Measurements from ENCODE around the gene DMRT1. TPM values are rescaled to one million over a fixed set of nuclear protein-coding genes. Genes with fewer than 3 reads are reported as not detected.

DMRT1 gene
- total and polyA plus RNA-seq, 9 of the 15 experiments (the other 6 are each of a cell fraction or from before 2014, with no cell fraction given), result not detected

- H3K36me3 ChIP-seq (ENCODE audit: control insufficient read depth, insufficient read depth, low read length), result no peaks in the 10 kb centered on the region
- H3K9ac ChIP-seq (ENCODE audit: insufficient read depth in 1 of 2, low read depth in 2 of 2, low read length in 2 of 2), result no peak overlapping the region
- ChIA-PET CTCF (ENCODE audit: low intra/inter-chr PET ratio) (no interaction called here), POLR2A (no interaction called here)
- no peak overlapping the region for H3K4me3 ChIP-seq
- H3K4me1 ChIP-seq (replicated peaks in 1 of 2; ENCODE audit: control insufficient read depth in 2 of 2, insufficient read depth in 2 of 2, low read length in 2 of 2), result no peaks in the 10 kb centered on the region
- no peak overlapping the region for H3K27ac ChIP-seq (ENCODE audit: extremely low read depth, low read depth, low read length)
- H3K4me2 ChIP-seq (ENCODE audit: insufficient read depth, low read length), result no peak overlapping the region
- ATAC-seq, result no peak
- in situ Hi-C loops (cut with MboI) (no loop called here), intact Hi-C loops (cut with micrococcal nuclease) (no loop called here)
- no TSS peak for BruUV-seq (replicated peaks)
- H3K9me3 ChIP-seq (replicated peaks; ENCODE audit: control insufficient read depth, insufficient read depth, low read depth, low read length), result no peaks in the 10 kb centered on the region
- H2AFZ ChIP-seq (ENCODE audit: low read depth, low read length), result no peak overlapping the region
- H3K79me2 ChIP-seq (ENCODE audit: control insufficient read depth, insufficient read depth, low read length), result no peaks in the 10 kb centered on the region
- 0% methylated on average over 3 of the region's 3 CpGs for WGBS (ENCODE audit: insufficient coverage, low coverage, missing lambda C conversion rate)
- H3K9me1 ChIP-seq (ENCODE audit: control insufficient read depth, insufficient read depth, low read length), result no peaks in the 10 kb centered on the region
- H3K27me3 ChIP-seq (ENCODE audit: control insufficient read depth in 2 of 2, insufficient read depth in 2 of 2, low read length in 2 of 2), result no peaks in the 10 kb centered on the region; a peak in 1 of 5 replicates
- no peak for DNase-seq (ENCODE audit: extremely low read depth in 1 of 4, low spot score in 3 of 4)
- no peak for TF ChIP-seq NCOA6 (IDR thresholded peaks at IDR 0.05)
- no peak for TF ChIP-seq ZKSCAN1 (IDR thresholded peaks at IDR 0.05; ENCODE audit: low read depth, low read length)
- no peak for TF ChIP-seq NFIX (CRISPR knock-in tag; IDR thresholded peaks at IDR 0.05; ENCODE audit: low read depth)
- no peaks in the 10 kb centered on the region for H4K20me1 ChIP-seq (replicated peaks; ENCODE audit: control insufficient read depth, insufficient read depth, low read length)
- no peak for FAIRE-seq
These were observed 36.3 kb upstream of the DMRT1 start for GRCh38 chr9:805151-805550.

- H3K79me2 ChIP-seq (ENCODE audit: control insufficient read depth, insufficient read depth, low read length), result no peaks in the 10 kb centered on the region
- no peaks in the 10 kb centered on the region for H3K36me3 ChIP-seq (ENCODE audit: control insufficient read depth, insufficient read depth, low read length)
- no peaks in the 10 kb centered on the region for H3K4me1 ChIP-seq (replicated peaks in 1 of 2; ENCODE audit: control insufficient read depth in 2 of 2, insufficient read depth in 2 of 2, low read length in 2 of 2)
- no peak overlapping the region for H3K4me2 ChIP-seq (ENCODE audit: insufficient read depth, low read length)
- BruUV-seq (replicated peaks), result no TSS peak
- in situ Hi-C loops (cut with MboI) (no loop called here), intact Hi-C loops (cut with micrococcal nuclease) (loop anchor here (2.0 kb wide), 1 partner anchor 194 kb away; no protein-coding TSS in a partner anchor)
- no peak overlapping the region for H3K4me3 ChIP-seq
- H2AFZ ChIP-seq (ENCODE audit: low read depth, low read length), result no peak overlapping the region
- no peaks in the 10 kb centered on the region for H4K20me1 ChIP-seq (replicated peaks; ENCODE audit: control insufficient read depth, insufficient read depth, low read length)
- no peak overlapping the region for H3K27ac ChIP-seq (ENCODE audit: extremely low read depth, low read depth, low read length)
- no peak for FAIRE-seq
- no peak overlapping the region for H3K9ac ChIP-seq (ENCODE audit: insufficient read depth in 1 of 2, low read depth in 2 of 2, low read length in 2 of 2)
- no peaks in the 10 kb centered on the region for H3K9me3 ChIP-seq (replicated peaks; ENCODE audit: control insufficient read depth, insufficient read depth, low read depth, low read length)
- ChIA-PET CTCF (ENCODE audit: low intra/inter-chr PET ratio) (interaction anchor here (1.3 kb wide), 1 partner anchor 193 kb away, joined by 3 read pairs; no protein-coding TSS in a partner anchor), POLR2A (interaction anchor here (0.6 kb wide), 1 partner anchor 89 kb away, joined by 3 read pairs; no protein-coding TSS in a partner anchor)
- ATAC-seq, result peak; percentile 60
- no peaks in the 10 kb centered on the region; a peak in 1 of 5 replicates for H3K27me3 ChIP-seq (ENCODE audit: control insufficient read depth in 2 of 2, insufficient read depth in 2 of 2, low read length in 2 of 2)
- WGBS (ENCODE audit: insufficient coverage, low coverage, missing lambda C conversion rate), result 0% methylated on average over 6 of the region's 8 CpGs
- DNase-seq (ENCODE audit: extremely low read depth in 1 of 4, low spot score in 3 of 4), result peak in 2 of 4 experiments; percentile 9 to 18
- no peaks in the 10 kb centered on the region for H3K9me1 ChIP-seq (ENCODE audit: control insufficient read depth, insufficient read depth, low read length)
- TF ChIP-seq SMC3 (conservative IDR thresholded peaks at IDR 0.05; ENCODE audit: insufficient read depth, low read depth, low read length) (peak; percentile 19; the same call in 1 of the 2 replicates), ID3 (CRISPR knock-in tag; IDR thresholded peaks at IDR 0.05) (no peak), ID3 (tag; IDR thresholded peaks at IDR 0.05) (no peak)
These were observed 35.0 kb upstream of the DMRT1 start for GRCh38 chr9:806285-807156.

Measured in K562 (cell line).